ENCODE data around the gene USP16. TPM values are rescaled to one million over a fixed set of nuclear protein-coding genes. Genes with fewer than 3 reads are reported as not detected.
"Not testable (repeated sequence)": the region's sequence is repeated elsewhere in the genome, so short reads cannot be mapped to it uniquely, and the experiment has no call there.

USP16 gene
- polyA plus RNA-seq, 2 of the 4 experiments (the other 2 are of a cell fraction), result 23.6 to 40.7 TPM

DNA sequence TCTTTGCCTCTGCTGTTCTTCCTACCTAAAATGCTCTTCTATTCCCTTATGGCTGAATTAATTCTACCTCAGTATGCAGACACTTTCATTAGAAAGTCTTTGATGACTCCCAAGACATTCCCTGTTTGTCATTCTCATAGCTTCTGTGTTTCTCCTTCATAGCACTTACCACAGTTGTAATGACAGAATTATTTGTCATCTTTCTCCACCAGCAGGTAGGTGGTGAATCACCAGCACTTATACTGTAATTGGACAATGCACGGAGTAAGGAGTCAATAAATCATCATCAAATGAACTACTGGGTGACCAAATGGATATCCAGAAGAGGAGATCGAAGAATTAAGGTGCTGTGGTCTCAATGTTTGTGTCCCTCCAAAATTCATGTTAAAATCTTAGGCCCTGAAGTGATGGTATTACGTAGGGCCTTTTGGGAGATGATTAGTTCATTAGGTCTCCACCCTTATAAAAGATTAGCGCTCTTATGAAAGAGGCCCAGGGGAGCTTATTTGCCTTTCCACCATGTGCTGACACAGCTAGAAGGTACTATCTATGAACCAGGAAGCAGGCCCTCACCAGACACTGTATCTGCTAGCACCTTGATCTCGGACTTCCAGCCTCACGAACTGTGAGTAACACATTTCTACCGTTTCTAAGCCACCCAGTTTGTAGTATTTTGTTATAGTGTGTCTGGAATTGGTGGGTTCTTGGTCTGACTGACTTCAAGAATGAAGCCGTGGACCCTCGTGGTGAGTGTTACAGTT lies 51.4 kb downstream of the USP16 start:
- no peak overlapping the region for H3K4me3 ChIP-seq
- no peaks in the 10 kb centered on the region for H3K9me3 ChIP-seq
- FAIRE-seq (no peak), DNase-seq (ENCODE audit: low read depth in 1 of 2, low spot score in 1 of 2) (no peak), ATAC-seq (no peak)
- POLR2A ChIA-PET, result interaction anchor here (1.4 kb wide), 1 partner anchor 73 kb away, joined by 6 read pairs; no protein-coding TSS in a partner anchor
- CTCF ChIA-PET, result no interaction called here
- peak; percentile 5 for TF ChIP-seq MAFK (IDR thresholded peaks at IDR 0.05; ENCODE audit: partially characterized antibody)
- no peak for TF ChIP-seq RARB (CRISPR knock-in tag; IDR thresholded peaks at IDR 0.05)
- WGBS (ENCODE audit: missing lambda C conversion rate), result 86% methylated on average over 9 of the region's 9 CpGs
- peak overlapping the region; percentile 59 to 99 for H3K27ac ChIP-seq
- no peak overlapping the region for H3K4me2 ChIP-seq
- peaks cover 12% of the 10 kb centered on the region for H3K4me1 ChIP-seq

DNA sequence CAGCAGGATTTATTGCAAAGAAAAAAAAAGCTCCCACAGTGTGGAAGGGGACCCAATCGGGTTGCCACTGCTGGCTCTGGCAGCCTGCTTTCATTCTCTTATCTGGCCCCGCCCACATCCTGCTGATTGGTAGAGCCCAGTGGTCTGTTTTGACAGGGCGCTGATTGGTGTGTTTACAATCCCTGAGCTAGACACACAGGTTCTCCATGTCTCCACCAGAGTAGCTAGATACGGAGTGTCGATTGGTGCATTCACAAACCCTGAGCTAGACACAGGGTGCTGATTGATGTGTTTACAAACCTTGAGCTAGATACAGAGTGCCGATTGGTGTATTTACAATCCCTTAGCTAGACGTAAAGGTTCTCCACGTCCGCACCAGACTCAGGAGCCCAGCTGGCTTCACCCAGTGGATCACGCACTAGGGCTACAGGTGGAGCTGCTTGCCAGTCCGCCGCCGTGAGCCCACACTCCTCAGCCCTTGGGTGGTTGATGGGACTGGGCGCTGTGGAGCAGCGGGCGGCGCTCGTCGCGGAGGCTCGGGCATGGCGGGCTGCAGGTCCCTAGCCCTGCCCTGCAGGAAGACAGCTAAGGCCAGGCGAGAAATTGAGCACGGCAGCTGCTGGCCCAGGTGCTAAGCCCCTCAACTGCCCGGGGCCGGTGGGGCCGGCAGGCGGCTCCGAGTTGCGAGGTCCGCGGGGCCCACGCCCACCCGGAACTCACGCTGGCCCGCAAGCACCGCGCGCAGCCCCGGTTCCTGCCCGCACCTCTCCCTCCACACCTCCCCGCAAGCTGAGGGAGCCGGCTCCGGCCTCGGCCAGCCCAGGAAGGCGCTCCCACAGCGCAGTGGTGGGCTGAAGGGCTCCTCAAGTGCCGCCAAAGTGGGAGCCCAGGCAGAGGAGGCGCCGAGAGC lies 52.5 kb downstream of the USP16 start:
- ChIA-PET POLR2A (interaction anchor here (1.0 to 1.4 kb wide), 3 partner anchors 53 to 84 kb away, joined by 4 to 6 read pairs (median 4); partner anchors contain the start of genes LTN1 and USP16), CTCF (interaction anchor here (0.7 kb wide), 2 partner anchors 9 to 16 kb away, joined by 3 to 4 read pairs; no protein-coding TSS in a partner anchor)
- TF ChIP-seq, protein P1, sequence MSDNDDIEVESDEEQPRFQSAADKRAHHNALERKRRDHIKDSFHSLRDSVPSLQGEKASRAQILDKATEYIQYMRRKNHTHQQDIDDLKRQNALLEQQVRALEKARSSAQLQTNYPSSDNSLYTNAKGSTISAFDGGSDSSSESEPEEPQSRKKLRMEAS (IDR thresholded peaks at IDR 0.05), result peak; percentile 37; the same call in 1 of the 2 replicates
- DNase-seq (ENCODE audit: low read depth in 1 of 2, low spot score in 1 of 2) (peak in 1 of 2 experiments; percentile 85), ATAC-seq (peak; percentile 57 to 59)
- H3K9me3 ChIP-seq, FAIRE-seq, H3K4me1 ChIP-seq: not testable (repeated sequence)
- Histone ChIP-seq H3K27ac (peak overlapping the region; percentile 83 to 99), H3K4me2 (peak overlapping the region; percentile 71), H3K4me3 (peak overlapping the region; percentile 57)
- WGBS (ENCODE audit: missing lambda C conversion rate), result 5% methylated on average over 6 of the region's 50 CpGs

DNA sequence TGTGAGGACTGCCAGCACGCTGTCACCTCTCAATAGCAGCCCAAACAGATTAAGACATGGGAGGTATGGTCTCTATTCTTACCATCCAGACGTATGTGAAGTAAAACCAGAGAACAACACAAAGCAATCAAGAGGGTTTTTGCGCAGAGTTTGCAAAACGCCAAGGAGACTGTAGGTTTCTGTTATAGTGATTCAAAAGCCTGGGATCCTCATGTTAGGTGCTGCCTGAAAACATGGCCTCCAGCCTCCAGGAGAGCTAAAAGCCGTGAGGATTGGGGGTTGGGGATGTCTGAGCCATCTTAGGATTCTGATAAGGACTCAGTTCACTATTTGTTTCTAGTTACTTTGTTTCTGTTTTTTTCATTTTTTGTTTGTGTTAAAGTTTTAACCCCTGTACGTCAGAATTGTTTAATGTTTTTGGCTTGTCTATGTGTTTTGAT lies 53.2 kb downstream of the USP16 start:
- WGBS (ENCODE audit: missing lambda C conversion rate), result 2% methylated on average over 6 of the region's 6 CpGs
- peak; percentile 79 to 82 for ATAC-seq
- Histone ChIP-seq H3K27ac (peak overlapping the region; percentile 83 to 99), H3K4me1 (no peaks in the 10 kb centered on the region), H3K9me3 (no peaks in the 10 kb centered on the region), H3K4me3 (peak overlapping the region; percentile 57), H3K4me2 (peak overlapping the region; percentile 71)
- no peak for FAIRE-seq
- ChIA-PET CTCF (no interaction called here), POLR2A (interaction anchor here (0.6 to 1.4 kb wide), 4 partner anchors 9 to 85 kb away, joined by 3 to 6 read pairs (median 4); partner anchors contain the start of genes LTN1 and USP16)
- TF ChIP-seq NR3C1 (IDR thresholded peaks at IDR 0.05) (no peak), NPAS2 (CRISPR knock-in tag; IDR thresholded peaks at IDR 0.05; ENCODE audit: borderline replicate concordance) (no peak), ZSCAN20 (CRISPR knock-in tag; IDR thresholded peaks at IDR 0.05) (no peak), MYC (IDR thresholded peaks at IDR 0.05; ENCODE audit: borderline replicate concordance, low read length) (no peak), ESRRA (IDR thresholded peaks at IDR 0.05; ENCODE audit: borderline replicate concordance, low read length) (no peak), CEBPB (IDR thresholded peaks at IDR 0.05) (no peak), CHD4 (IDR thresholded peaks at IDR 0.05; ENCODE audit: borderline replicate concordance) (no peak), GATA3 (IDR thresholded peaks at IDR 0.05; ENCODE audit: borderline replicate concordance) (no peak), HOXA7 (CRISPR knock-in tag; IDR thresholded peaks at IDR 0.05) (no peak), FOSB (CRISPR knock-in tag; IDR thresholded peaks at IDR 0.05) (no peak), HDAC2 (IDR thresholded peaks at IDR 0.05) (no peak)
- TF ChIP-seq, protein P2, sequence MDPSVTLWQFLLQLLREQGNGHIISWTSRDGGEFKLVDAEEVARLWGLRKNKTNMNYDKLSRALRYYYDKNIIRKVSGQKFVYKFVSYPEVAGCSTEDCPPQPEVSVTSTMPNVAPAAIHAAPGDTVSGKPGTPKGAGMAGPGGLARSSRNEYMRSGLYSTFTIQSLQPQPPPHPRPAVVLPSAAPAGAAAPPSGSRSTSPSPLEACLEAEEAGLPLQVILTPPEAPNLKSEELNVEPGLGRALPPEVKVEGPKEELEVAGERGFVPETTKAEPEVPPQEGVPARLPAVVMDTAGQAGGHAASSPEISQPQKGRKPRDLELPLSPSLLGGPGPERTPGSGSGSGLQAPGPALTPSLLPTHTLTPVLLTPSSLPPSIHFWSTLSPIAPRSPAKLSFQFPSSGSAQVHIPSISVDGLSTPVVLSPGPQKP (IDR thresholded peaks at IDR 0.05; ENCODE audit: low read depth, low read length), result no peak
- TF ChIP-seq, protein P3, sequence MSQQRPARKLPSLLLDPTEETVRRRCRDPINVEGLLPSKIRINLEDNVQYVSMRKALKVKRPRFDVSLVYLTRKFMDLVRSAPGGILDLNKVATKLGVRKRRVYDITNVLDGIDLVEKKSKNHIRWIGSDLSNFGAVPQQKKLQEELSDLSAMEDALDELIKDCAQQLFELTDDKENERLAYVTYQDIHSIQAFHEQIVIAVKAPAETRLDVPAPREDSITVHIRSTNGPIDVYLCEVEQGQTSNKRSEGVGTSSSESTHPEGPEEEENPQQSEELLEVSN (IDR thresholded peaks at IDR 0.05; ENCODE audit: borderline replicate concordance, low read depth), result no peak
- TF ChIP-seq, protein P4, sequence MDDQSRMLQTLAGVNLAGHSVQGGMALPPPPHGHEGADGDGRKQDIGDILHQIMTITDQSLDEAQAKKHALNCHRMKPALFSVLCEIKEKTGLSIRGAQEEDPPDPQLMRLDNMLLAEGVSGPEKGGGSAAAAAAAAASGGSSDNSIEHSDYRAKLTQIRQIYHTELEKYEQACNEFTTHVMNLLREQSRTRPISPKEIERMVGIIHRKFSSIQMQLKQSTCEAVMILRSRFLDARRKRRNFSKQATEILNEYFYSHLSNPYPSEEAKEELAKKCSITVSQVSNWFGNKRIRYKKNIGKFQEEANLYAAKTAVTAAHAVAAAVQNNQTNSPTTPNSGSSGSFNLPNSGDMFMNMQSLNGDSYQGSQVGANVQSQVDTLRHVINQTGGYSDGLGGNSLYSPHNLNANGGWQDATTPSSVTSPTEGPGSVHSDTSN (IDR thresholded peaks at IDR 0.05), result no peak
- peak; percentile 28 to 65 for DNase-seq (ENCODE audit: low read depth in 1 of 2, low spot score in 1 of 2)
